ENCODE data around the gene RPIA. TPM values are rescaled to one million over a fixed set of nuclear protein-coding genes. Genes with fewer than 3 reads are reported as not detected.

The RPIA gene
- total RNA-seq, 1 donor from 2014 or later = 67.1 TPM

DNA sequence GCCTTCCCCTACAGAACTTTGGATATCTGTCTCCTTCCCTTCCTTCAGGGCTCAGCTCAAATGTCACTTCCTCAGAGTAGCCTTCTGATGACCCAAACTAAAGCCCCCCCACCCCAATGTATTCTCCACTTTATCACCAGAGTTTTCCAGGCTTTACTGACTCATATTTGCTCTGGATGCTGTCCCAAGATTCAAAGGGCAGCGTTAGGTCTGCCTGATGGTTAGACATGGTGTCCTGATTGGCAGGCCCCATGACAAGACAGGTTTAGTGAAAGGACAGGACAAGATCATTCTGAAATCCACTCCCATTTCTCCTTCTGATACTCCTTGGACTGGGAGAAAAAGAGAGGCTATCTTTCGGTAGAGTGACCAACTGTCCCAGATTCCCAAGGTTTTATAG lies 22.6 kb upstream of the RPIA start:
- H3K4me3 Mint-ChIP-seq (ENCODE audit: low read depth) = no peak overlapping the region
- H3K27ac Mint-ChIP-seq = no peak overlapping the region
- H3K36me3 Mint-ChIP-seq (ENCODE audit: low read depth) = no peaks in the 10 kb centered on the region
- no peak for DNase-seq (ENCODE audit: low spot score)
- peaks cover 2% of the 10 kb centered on the region for H3K27me3 Mint-ChIP-seq (ENCODE audit: low read depth)
- peaks cover 7% of the 10 kb centered on the region for H3K4me1 Mint-ChIP-seq (ENCODE audit: low read depth)
- H3K9me3 Mint-ChIP-seq = no peaks in the 10 kb centered on the region
- intact Hi-C loops (cut with micrococcal nuclease) = loop anchor here (1.0 kb wide), 1 partner anchor 78 kb away; no protein-coding TSS in a partner anchor

DNA sequence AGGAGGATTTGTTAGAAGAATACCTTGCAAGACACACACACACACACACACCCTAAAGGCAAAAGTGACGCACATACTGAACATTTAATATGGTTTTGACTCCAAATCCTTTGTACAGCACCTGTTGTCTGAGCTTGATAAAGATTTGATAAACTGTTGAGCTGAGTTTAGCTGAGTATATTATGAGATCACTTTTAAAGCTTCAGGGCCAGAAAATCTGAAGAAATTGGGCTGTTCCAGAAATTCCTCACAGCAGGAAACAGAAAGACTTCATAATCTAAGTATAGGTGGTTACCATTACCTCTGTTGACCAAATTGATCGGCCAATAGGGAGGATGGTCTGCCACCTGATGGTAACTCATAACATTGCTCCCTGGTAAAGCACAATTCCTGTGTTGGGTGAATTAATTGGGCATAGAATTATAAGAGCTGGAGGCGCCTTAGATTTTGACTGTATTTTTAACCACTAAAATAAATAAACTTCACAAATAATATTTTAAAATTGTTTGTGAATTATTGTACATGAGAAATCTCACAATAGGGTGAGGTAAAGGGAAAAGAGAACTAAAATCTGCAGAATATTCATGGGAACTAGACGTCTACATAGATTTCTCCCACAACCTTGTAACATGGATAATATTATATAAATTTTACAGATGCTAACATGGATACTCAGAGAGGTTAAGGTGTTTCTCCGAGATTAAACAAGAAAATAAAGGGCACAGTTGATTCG lies 21.8 kb upstream of the RPIA start:
- Mint-ChIP-seq H3K9me3 (no peaks in the 10 kb centered on the region), H3K27me3 (ENCODE audit: low read depth) (peaks cover 7% of the 10 kb centered on the region), H3K4me1 (ENCODE audit: low read depth) (peaks cover 7% of the 10 kb centered on the region), H3K27ac (no peak overlapping the region), H3K4me3 (ENCODE audit: low read depth) (no peak overlapping the region), H3K36me3 (ENCODE audit: low read depth) (no peaks in the 10 kb centered on the region)
- intact Hi-C loops (cut with micrococcal nuclease) = loop anchor here (1.0 kb wide), 1 partner anchor 78 kb away; no protein-coding TSS in a partner anchor
- DNase-seq (ENCODE audit: low spot score) = no peak

DNA sequence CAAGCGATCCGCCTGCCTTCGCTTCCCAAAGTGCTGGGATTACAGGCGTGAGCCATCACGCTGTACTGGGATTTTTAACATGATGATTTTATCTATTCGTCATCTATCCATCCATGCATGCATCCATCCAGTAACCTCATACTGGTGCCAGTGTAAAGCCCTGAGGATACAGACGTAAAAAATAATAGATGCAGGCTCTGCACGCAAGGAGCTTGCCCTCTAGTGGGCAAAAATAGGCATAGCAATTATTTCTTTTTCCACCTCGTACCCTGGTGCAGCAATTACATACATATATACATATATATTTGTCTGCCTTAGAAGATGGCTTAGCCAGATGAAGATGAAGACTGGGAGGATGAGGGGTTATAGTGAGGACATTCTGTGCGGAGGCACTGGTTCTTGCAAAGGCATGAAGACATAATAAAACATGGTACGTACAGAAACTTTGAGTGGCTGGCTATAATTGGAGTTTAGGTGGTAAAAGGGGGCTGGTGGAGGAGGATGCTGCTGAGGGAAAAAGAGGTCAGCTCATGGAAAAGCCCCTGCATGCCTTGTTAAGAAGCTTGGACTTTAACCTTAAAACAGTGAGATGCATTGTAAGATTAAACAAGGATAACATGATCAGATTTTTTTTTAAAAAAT lies 19.6 kb upstream of the RPIA start:
- no peaks in the 10 kb centered on the region for H3K36me3 Mint-ChIP-seq (ENCODE audit: low read depth)
- DNase-seq (ENCODE audit: low spot score) = no peak

GRCh38 chr2:88673363-88673762 lies 18.1 kb upstream of the RPIA start:
- H3K27me3 Mint-ChIP-seq (ENCODE audit: low read depth) = peaks cover 7% of the 10 kb centered on the region

More for the DNA sequence above, 19.6 kb upstream of the RPIA start:
- intact Hi-C loops (cut with micrococcal nuclease) = no loop called here
- Mint-ChIP-seq H3K9me3 (no peaks in the 10 kb centered on the region), H3K4me1 (ENCODE audit: low read depth) (peaks cover 7% of the 10 kb centered on the region), H3K27ac (no peak overlapping the region), H3K4me3 (ENCODE audit: low read depth) (no peak overlapping the region), H3K27me3 (ENCODE audit: low read depth) (peaks cover 7% of the 10 kb centered on the region)

DNA sequence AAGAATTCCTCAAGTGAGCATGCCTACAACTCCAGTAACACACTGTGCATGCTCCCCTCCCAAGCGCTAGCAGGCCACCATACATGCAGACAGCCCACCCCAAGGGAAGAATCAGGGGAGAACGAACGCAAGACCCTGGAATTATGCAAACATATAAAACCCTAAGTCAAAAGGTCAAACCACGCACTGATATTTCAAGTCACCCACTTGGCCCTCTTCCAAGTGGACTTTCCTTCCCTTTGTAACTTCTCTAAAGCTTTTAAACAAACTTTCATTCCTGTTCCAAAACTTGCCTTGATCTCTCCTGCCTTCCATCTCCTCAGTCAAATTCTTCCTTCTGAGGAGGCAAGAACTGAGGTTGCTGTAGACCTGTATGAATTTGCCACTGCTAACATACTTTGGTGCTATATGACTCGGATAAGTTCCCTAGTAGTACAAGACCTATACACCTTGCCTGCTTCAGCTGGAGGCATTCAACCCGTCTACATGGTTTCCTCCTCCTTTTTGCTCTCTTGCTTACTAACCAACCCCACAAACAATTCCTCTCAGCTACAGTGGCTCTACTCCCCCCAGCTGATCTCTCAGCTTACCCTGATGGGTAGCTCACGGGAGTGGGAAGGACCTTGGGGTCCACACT lies 11.1 kb upstream of the RPIA start:
- intact Hi-C loops (cut with micrococcal nuclease) = no loop called here

More at GRCh38 chr2:88673363-88673762, 18.1 kb upstream of the RPIA start:
- intact Hi-C loops (cut with micrococcal nuclease) = no loop called here
- Mint-ChIP-seq H3K9me3 (no peaks in the 10 kb centered on the region), H3K4me3 (ENCODE audit: low read depth) (no peak overlapping the region), H3K4me1 (ENCODE audit: low read depth) (peaks cover 7% of the 10 kb centered on the region), H3K27ac (no peak overlapping the region), H3K36me3 (ENCODE audit: low read depth) (no peaks in the 10 kb centered on the region)
- no peak for DNase-seq (ENCODE audit: low spot score)

GRCh38 chr2:88680916-88681315 lies 10.6 kb upstream of the RPIA start:
- H3K4me3 Mint-ChIP-seq (ENCODE audit: low read depth) = no peak overlapping the region
- intact Hi-C loops (cut with micrococcal nuclease) = no loop called here

More for the DNA sequence above, 11.1 kb upstream of the RPIA start:
- H3K4me1 Mint-ChIP-seq (ENCODE audit: low read depth) = no peaks in the 10 kb centered on the region
- H3K27me3 Mint-ChIP-seq (ENCODE audit: low read depth) = no peaks in the 10 kb centered on the region
- no peak for DNase-seq (ENCODE audit: low spot score)
- H3K4me3 Mint-ChIP-seq (ENCODE audit: low read depth) = no peak overlapping the region
- H3K36me3 Mint-ChIP-seq (ENCODE audit: low read depth) = peaks cover 9% of the 10 kb centered on the region
- no peak overlapping the region for H3K27ac Mint-ChIP-seq
- peaks cover 29% of the 10 kb centered on the region for H3K9me3 Mint-ChIP-seq

GRCh38 chr2:88683160-88684021 lies 8.1 kb upstream of the RPIA start:
- H3K9me3 Mint-ChIP-seq = peaks cover 36% of the 10 kb centered on the region
- intact Hi-C loops (cut with micrococcal nuclease) = no loop called here
- no peak overlapping the region for H3K27ac Mint-ChIP-seq
- H3K4me1 Mint-ChIP-seq (ENCODE audit: low read depth) = no peaks in the 10 kb centered on the region
- peaks cover 12% of the 10 kb centered on the region for H3K36me3 Mint-ChIP-seq (ENCODE audit: low read depth)
- no peak overlapping the region for H3K4me3 Mint-ChIP-seq (ENCODE audit: low read depth)
- no peak for DNase-seq (ENCODE audit: low spot score)
- no peaks in the 10 kb centered on the region for H3K27me3 Mint-ChIP-seq (ENCODE audit: low read depth)

More at GRCh38 chr2:88680916-88681315, 10.6 kb upstream of the RPIA start:
- Mint-ChIP-seq H3K36me3 (ENCODE audit: low read depth) (peaks cover 12% of the 10 kb centered on the region), H3K27me3 (ENCODE audit: low read depth) (no peaks in the 10 kb centered on the region), H3K27ac (no peak overlapping the region), H3K4me1 (ENCODE audit: low read depth) (no peaks in the 10 kb centered on the region), H3K9me3 (peaks cover 33% of the 10 kb centered on the region)
- DNase-seq (ENCODE audit: low spot score) = no peak

DNA sequence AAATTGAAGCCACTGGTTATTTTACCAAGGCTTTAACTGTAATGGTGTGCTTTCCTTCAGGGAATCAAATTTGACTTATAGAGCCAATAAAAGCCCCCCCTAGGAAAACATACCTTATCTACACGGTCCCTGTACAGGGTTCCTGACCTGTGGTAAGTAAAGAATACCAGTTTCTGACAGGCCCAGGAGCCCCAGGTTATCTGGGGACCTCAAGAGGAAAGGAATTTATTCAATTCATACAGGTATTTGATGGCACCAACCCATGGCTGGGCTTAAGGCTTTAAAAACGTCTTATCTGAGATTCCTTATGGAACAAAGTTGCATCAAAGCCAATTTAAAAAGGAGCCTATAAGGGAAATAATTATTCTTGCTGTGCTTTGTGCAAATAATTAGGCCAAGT lies 7.0 kb upstream of the RPIA start:
- no peak for DNase-seq (ENCODE audit: low spot score)
- intact Hi-C loops (cut with micrococcal nuclease) = no loop called here
- H3K27me3 Mint-ChIP-seq (ENCODE audit: low read depth) = no peaks in the 10 kb centered on the region

GRCh38 chr2:88686320-88686719 lies 5.2 kb upstream of the RPIA start:
- peaks cover 12% of the 10 kb centered on the region for H3K36me3 Mint-ChIP-seq (ENCODE audit: low read depth)
- peaks cover 36% of the 10 kb centered on the region for H3K9me3 Mint-ChIP-seq
- H3K4me3 Mint-ChIP-seq (ENCODE audit: low read depth) = no peak overlapping the region
- H3K4me1 Mint-ChIP-seq (ENCODE audit: low read depth) = peaks cover 16% of the 10 kb centered on the region
- no peak for DNase-seq (ENCODE audit: low spot score)
- no peaks in the 10 kb centered on the region for H3K27me3 Mint-ChIP-seq (ENCODE audit: low read depth)
- intact Hi-C loops (cut with micrococcal nuclease) = no loop called here
- H3K27ac Mint-ChIP-seq = no peak overlapping the region

More for the DNA sequence above, 7.0 kb upstream of the RPIA start:
- Mint-ChIP-seq H3K4me1 (ENCODE audit: low read depth) (peaks cover 3% of the 10 kb centered on the region), H3K36me3 (ENCODE audit: low read depth) (peaks cover 12% of the 10 kb centered on the region), H3K27ac (no peak overlapping the region), H3K4me3 (ENCODE audit: low read depth) (no peak overlapping the region), H3K9me3 (peaks cover 36% of the 10 kb centered on the region)

DNA sequence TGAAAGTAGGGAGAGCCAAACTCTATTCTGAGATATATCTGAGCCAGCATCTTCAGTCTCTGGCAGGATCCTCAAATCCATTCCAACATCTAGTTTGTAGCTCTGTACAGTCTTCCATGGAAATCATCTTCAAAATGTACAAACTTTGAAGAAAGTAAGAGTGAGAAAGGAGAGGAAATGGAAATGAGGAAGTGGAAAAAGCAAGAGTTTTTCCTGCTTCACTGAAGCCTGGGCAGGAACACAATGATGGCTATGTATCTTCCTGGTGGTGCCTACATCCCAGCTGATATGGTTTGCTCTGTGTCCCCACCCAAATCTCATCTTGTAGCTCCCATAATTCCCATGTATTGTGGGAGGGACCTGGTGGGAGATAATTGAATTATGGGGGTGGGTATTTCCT lies 4.1 kb upstream of the RPIA start:
- Mint-ChIP-seq H3K4me3 (ENCODE audit: low read depth) (no peak overlapping the region), H3K27me3 (ENCODE audit: low read depth) (no peaks in the 10 kb centered on the region), H3K4me1 (ENCODE audit: low read depth) (peaks cover 16% of the 10 kb centered on the region), H3K27ac (no peak overlapping the region), H3K9me3 (peaks cover 31% of the 10 kb centered on the region), H3K36me3 (ENCODE audit: low read depth) (peaks cover 12% of the 10 kb centered on the region)
- intact Hi-C loops (cut with micrococcal nuclease) = no loop called here
- no peak for DNase-seq (ENCODE audit: low spot score)

DNA sequence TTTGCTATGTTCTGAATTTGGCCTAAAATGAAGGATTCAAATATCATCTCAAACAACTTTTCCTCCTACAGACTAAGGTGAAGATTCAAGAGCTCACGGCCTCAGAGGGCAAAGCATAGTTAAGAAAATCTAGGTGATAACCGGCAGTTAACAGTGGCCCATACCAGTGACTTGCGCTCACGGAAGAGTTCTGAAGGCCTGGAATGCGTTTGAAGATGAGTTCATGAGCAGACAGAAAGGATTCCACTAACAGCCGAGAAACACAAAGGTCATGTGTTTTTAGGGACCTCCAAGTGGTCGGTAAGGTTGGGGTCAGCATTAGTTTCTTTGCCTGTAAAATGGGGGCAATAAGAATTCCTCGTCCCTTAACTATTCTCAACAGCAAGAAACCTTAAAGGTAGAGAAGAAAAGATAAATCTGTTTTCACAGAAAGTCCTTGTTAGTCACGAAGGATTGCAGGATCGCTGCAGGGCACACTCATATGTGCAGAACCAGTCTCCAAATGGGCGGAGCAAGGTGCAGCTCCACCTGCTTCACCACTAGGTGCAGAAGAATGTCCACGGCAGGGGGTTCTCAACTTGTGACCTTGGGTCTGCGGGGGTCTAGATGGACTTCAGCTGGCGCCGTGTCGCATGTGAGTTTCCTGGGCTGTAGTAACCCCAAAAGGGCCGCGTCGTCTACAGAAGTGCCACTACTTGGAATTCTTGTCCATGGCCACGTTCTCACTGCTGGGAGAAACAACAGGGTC lies 708 bp upstream of the RPIA start:
- DNase-seq (ENCODE audit: low spot score) = no peak
- intact Hi-C loops (cut with micrococcal nuclease) = loop anchor here (1.0 to 10.0 kb wide), 3 partner anchors 63 to 496 kb away; partner anchors contain the start of gene EIF2AK3
- H3K36me3 Mint-ChIP-seq (ENCODE audit: low read depth) = peaks cover 1% of the 10 kb centered on the region
- peaks cover 4% of the 10 kb centered on the region for H3K9me3 Mint-ChIP-seq
- H3K4me1 Mint-ChIP-seq (ENCODE audit: low read depth) = peaks cover 28% of the 10 kb centered on the region
- no peaks in the 10 kb centered on the region for H3K27me3 Mint-ChIP-seq (ENCODE audit: low read depth)
- peak overlapping the region; percentile 85 for H3K27ac Mint-ChIP-seq
- H3K4me3 Mint-ChIP-seq (ENCODE audit: low read depth) = peak overlapping the region; percentile 86

- DNase-seq (ENCODE audit: low spot score) = peak; percentile 28
- H3K9me3 Mint-ChIP-seq = peaks cover 4% of the 10 kb centered on the region
- H3K27ac Mint-ChIP-seq = peak overlapping the region; percentile 92
- H3K27me3 Mint-ChIP-seq (ENCODE audit: low read depth) = no peaks in the 10 kb centered on the region
- H3K4me3 Mint-ChIP-seq (ENCODE audit: low read depth) = peak overlapping the region; percentile 86
- no peaks in the 10 kb centered on the region for H3K36me3 Mint-ChIP-seq (ENCODE audit: low read depth)
- intact Hi-C loops (cut with micrococcal nuclease) = loop anchor here (10.0 kb wide), 1 partner anchor 497 kb away; no protein-coding TSS in a partner anchor
- H3K4me1 Mint-ChIP-seq (ENCODE audit: low read depth) = peaks cover 28% of the 10 kb centered on the region
Measured at GRCh38 chr2:88692187-88692586, 714 bp downstream of the RPIA start.

Data from activated T-helper 2 cell treated with anti-CD3 and anti-CD28 coated beads, Interferon-gamma antibody, Interleukin-2, Interleukin-4, amounts not matched to agents 10 μg/mL and 5 μg/mL and 100 μg/mL, durations not matched to agents 14 hours and 24 hours and 36 hours (primary cell).